Astrocyte (in vitro differentiated cells and primary cell): ENCODE results near the gene MBOAT2. TPM values are rescaled to one million over a fixed set of nuclear protein-coding genes. Genes with fewer than 3 reads are reported as not detected.
"Not testable (repeated sequence)": the region's sequence is repeated elsewhere in the genome, so short reads cannot be mapped to it uniquely, and the experiment has no call there.

Experiments
- DNase-seq: peaks from one replicate; pipeline ENCODE4 v3.0.0-alpha.2; 2010; ENCODE audit warnings: low read depth
- FAIRE-seq: peaks from 2 replicates; lab custom pipeline; 2011; peaks lifted over from hg19 to GRCh38; lab: Jason Lieb, UNC
- H2AFZ ChIP-seq: 2 replicates; pipeline ENCODE4 v1.6.0; 2012; ENCODE audit warnings: low read depth, low read length, inconsistent platforms
- H3K27ac ChIP-seq: 2 replicates; pipeline ENCODE4 v1.5.1; 2011; ENCODE audit warnings: low read depth, low read length, inconsistent platforms
- H3K27me3 ChIP-seq: 2 replicates; pipeline ENCODE4 v1.6.0; 2011; ENCODE audit warnings: low read length, inconsistent platforms; ENCODE audit not compliant: insufficient read depth
- H3K36me3 ChIP-seq: 2 replicates; pipeline ENCODE4 v1.5.1; 2011; ENCODE audit warnings: low read length, inconsistent platforms; ENCODE audit not compliant: insufficient read depth
- H3K4me1 ChIP-seq: 2 replicates; pipeline ENCODE4 v1.5.1; 2011; ENCODE audit warnings: low read length, inconsistent platforms; ENCODE audit not compliant: insufficient read depth
- H3K4me2 ChIP-seq: 2 replicates; pipeline ENCODE4 v1.6.0; 2012; ENCODE audit warnings: low read length, inconsistent platforms
- H3K4me3 ChIP-seq: 2 replicates; pipeline ENCODE4 v1.5.1; 2011; ENCODE audit warnings: low read depth, mild to moderate bottlenecking, low read length, inconsistent platforms; ENCODE audit not compliant: insufficient read depth
- H3K79me2 ChIP-seq: 2 replicates; pipeline ENCODE4 v1.6.0; 2012; ENCODE audit warnings: mild to moderate bottlenecking, low read length, inconsistent platforms; ENCODE audit not compliant: insufficient read depth
- H3K9ac ChIP-seq: 2 replicates; pipeline ENCODE4 v1.6.0; 2012; ENCODE audit warnings: mild to moderate bottlenecking, low read length, inconsistent platforms
- H3K9me3 ChIP-seq: 2 replicates; pipeline ENCODE4 v1.5.1; 2012; ENCODE audit warnings: low read depth, mild to moderate bottlenecking, low read length, inconsistent platforms; ENCODE audit not compliant: insufficient read depth
- H4K20me1 ChIP-seq: 2 replicates; pipeline ENCODE4 v1.6.0; 2012; ENCODE audit warnings: low read length, inconsistent platforms; ENCODE audit not compliant: insufficient read depth
- H3K27ac Mint-ChIP-seq: one replicate; pipeline ENCODE4 v1.8.0; 2021; ENCODE audit warnings: mild to moderate bottlenecking, mixed read lengths; ENCODE audit not compliant: unreplicated experiment
- H3K27me3 Mint-ChIP-seq: one replicate; pipeline ENCODE4 v1.8.0; 2021; ENCODE audit warnings: low read depth, mixed read lengths; ENCODE audit not compliant: unreplicated experiment
- H3K36me3 Mint-ChIP-seq: one replicate; pipeline ENCODE4 v1.8.0; 2021; ENCODE audit warnings: low read depth, mixed read lengths; ENCODE audit not compliant: unreplicated experiment
- H3K4me1 Mint-ChIP-seq: one replicate; pipeline ENCODE4 v1.8.0; 2021; ENCODE audit warnings: low read depth, mixed read lengths; ENCODE audit not compliant: unreplicated experiment
- H3K4me3 Mint-ChIP-seq: one replicate; pipeline ENCODE4 v1.8.0; 2021; ENCODE audit warnings: mild to moderate bottlenecking, moderate library complexity, mixed read lengths; ENCODE audit not compliant: unreplicated experiment
- H3K9me3 Mint-ChIP-seq: one replicate; pipeline ENCODE4 v1.8.0; 2021; ENCODE audit warnings: mild to moderate bottlenecking, mixed read lengths; ENCODE audit not compliant: unreplicated experiment
- EZH2 ChIP-seq: IDR thresholded peaks from 2 replicates; pipeline ENCODE4 v1.6.1; 2012; ENCODE audit warnings: mild to moderate bottlenecking, low read length, inconsistent platforms; ENCODE audit not compliant: insufficient read depth
- total RNA-seq: library from RNA; stranded (reverse); gene quantifications from 2 replicates; pipeline ENCODE4 v1.2.1, GENCODE V29; 2021
- TF ChIP-seq, protein P1 (sequence below): IDR thresholded peaks from 2 replicates; pipeline ENCODE4 v1.5.1; 2011; ENCODE audit warnings: low read depth, mild to moderate bottlenecking, inconsistent platforms, low read length, moderate library complexity; ENCODE audit not compliant: insufficient read depth

Gene MBOAT2
- total RNA-seq, 1 donor from 2014 or later = 54.6 TPM

DNA sequence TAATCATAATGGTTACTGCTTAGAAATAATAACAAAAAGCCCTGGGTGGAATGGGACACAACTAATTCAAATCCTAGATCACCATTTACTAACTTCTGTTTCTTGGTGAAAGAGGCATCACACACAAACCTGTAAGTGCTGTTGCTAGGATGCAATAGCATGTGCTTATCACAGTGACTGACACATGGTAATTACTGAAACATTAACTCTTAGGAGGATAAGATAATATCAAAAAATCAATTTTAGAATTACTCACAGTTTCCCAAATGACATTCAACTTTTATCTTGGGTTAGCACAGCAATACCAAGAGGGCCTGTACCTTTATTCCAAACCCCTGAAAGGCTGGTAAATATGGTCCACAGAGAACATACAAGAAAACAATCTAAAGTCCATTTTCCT is 69.1 kb downstream of the MBOAT2 start:
- Histone ChIP-seq H3K9ac (no peak overlapping the region), H3K79me2 (no peaks in the 10 kb centered on the region), H4K20me1 (peaks cover 4% of the 10 kb centered on the region), H3K9me3 (no peaks in the 10 kb centered on the region), H3K4me1 (no peaks in the 10 kb centered on the region), H3K4me2 (no peak overlapping the region), H3K27ac (no peak overlapping the region), H3K27me3 (no peaks in the 10 kb centered on the region), H2AFZ (no peak overlapping the region), H3K36me3 (no peaks in the 10 kb centered on the region), H3K4me3 (no peak overlapping the region)
- no peak for DNase-seq
- no peaks in the 10 kb centered on the region for H3K9me3 Mint-ChIP-seq
- no peaks in the 10 kb centered on the region for H3K4me1 Mint-ChIP-seq
- H3K36me3 Mint-ChIP-seq = peaks cover 25% of the 10 kb centered on the region
- no peak overlapping the region for H3K4me3 Mint-ChIP-seq
- FAIRE-seq = no peak
- H3K27me3 Mint-ChIP-seq = no peaks in the 10 kb centered on the region
- TF ChIP-seq, protein P1, sequence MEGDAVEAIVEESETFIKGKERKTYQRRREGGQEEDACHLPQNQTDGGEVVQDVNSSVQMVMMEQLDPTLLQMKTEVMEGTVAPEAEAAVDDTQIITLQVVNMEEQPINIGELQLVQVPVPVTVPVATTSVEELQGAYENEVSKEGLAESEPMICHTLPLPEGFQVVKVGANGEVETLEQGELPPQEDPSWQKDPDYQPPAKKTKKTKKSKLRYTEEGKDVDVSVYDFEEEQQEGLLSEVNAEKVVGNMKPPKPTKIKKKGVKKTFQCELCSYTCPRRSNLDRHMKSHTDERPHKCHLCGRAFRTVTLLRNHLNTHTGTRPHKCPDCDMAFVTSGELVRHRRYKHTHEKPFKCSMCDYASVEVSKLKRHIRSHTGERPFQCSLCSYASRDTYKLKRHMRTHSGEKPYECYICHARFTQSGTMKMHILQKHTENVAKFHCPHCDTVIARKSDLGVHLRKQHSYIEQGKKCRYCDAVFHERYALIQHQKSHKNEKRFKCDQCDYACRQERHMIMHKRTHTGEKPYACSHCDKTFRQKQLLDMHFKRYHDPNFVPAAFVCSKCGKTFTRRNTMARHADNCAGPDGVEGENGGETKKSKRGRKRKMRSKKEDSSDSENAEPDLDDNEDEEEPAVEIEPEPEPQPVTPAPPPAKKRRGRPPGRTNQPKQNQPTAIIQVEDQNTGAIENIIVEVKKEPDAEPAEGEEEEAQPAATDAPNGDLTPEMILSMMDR = no peak
- TF ChIP-seq EZH2 = no peak
- no peak overlapping the region for H3K27ac Mint-ChIP-seq

- Mint-ChIP-seq H3K36me3 (peaks cover 15% of the 10 kb centered on the region), H3K4me3 (no peak overlapping the region), H3K27me3 (no peaks in the 10 kb centered on the region), H3K4me1 (no peaks in the 10 kb centered on the region), H3K27ac (no peak overlapping the region), H3K9me3 (no peaks in the 10 kb centered on the region)
- Histone ChIP-seq H3K27me3 (no peaks in the 10 kb centered on the region), H3K9ac (no peak overlapping the region), H2AFZ (no peak overlapping the region), H3K9me3 (no peaks in the 10 kb centered on the region), H3K27ac (no peak overlapping the region), H3K4me2 (no peak overlapping the region), H3K36me3 (no peaks in the 10 kb centered on the region), H3K4me1 (no peaks in the 10 kb centered on the region), H3K4me3 (no peak overlapping the region), H3K79me2 (no peaks in the 10 kb centered on the region), H4K20me1 (peaks cover 5% of the 10 kb centered on the region)
- FAIRE-seq (no peak), DNase-seq (no peak)
- no peak for TF ChIP-seq EZH2
- TF ChIP-seq, protein P1 = no peak
Measured at GRCh38 chr2:8932702-8933101, 70.8 kb downstream of the MBOAT2 start.

DNA sequence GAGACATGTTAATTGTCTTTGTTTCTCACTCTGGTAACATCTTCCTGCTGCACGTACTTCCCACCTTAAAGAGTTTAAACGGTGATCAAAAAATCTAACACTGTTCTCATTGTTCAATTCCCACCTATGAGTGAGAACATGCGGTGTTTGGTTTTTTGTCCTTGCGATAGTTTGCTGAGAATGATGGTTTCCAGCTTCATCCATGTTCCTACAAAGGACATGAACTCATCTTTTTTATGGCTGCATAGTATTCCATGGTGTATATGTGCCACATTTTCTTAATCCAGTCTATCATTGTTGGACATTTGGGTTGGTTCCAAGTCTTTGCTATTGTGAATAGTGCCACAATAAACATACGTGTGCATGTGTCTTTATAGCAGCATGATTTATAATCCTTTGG is 73.3 kb downstream of the MBOAT2 start:
- not testable (repeated sequence) for H3K27me3 Mint-ChIP-seq, H3K79me2 ChIP-seq, H3K4me1 ChIP-seq, H3K4me3 Mint-ChIP-seq, H3K4me3 ChIP-seq, H3K9me3 Mint-ChIP-seq, H3K27ac ChIP-seq, H3K27ac Mint-ChIP-seq, H3K4me2 ChIP-seq, H3K9ac ChIP-seq, H3K9me3 ChIP-seq, DNase-seq, H3K27me3 ChIP-seq, H3K36me3 ChIP-seq, H2AFZ ChIP-seq, H3K4me1 Mint-ChIP-seq, FAIRE-seq
- peaks cover 13% of the 10 kb centered on the region for H3K36me3 Mint-ChIP-seq
- peaks cover 21% of the 10 kb centered on the region for H4K20me1 ChIP-seq
